GM19463 (cell line): ENCODE results near the gene MICAL3.
"Not testable (repeated sequence)": the region's sequence is repeated elsewhere in the genome, so short reads cannot be mapped to it uniquely, and the experiment has no call there.

ENCODE experiments used
- ATAC-seq: cut with Tn5 transposase; IDR thresholded peaks from one replicate; pipeline ENCODE4 v1.9.1; 2021; ENCODE audit warnings: mild to moderate bottlenecking, moderate library complexity; ENCODE audit not compliant: unreplicated experiment

Gene MICAL3

GRCh38 chr22:17939579-17939978 is 84.8 kb downstream of the MICAL3 start:
- no peak for ATAC-seq

GRCh38 chr22:17939011-17939410 is 85.3 kb downstream of the MICAL3 start:
- no peak for ATAC-seq

- ATAC-seq: no peak
Observed at GRCh38 chr22:17938484-17938924, 85.9 kb downstream of the MICAL3 start.

GRCh38 chr22:17932457-17932856 is 91.9 kb downstream of the MICAL3 start:
- not testable (repeated sequence) for ATAC-seq

GRCh38 chr22:17931400-17931825 is 92.9 kb downstream of the MICAL3 start:
- no peak for ATAC-seq

GRCh38 chr22:17930455-17931313 is 93.7 kb downstream of the MICAL3 start:
- no peak for ATAC-seq

GRCh38 chr22:17929909-17930308 is 94.5 kb downstream of the MICAL3 start:
- ATAC-seq: no peak

- no peak for ATAC-seq
Observed at GRCh38 chr22:17928391-17928790, 96.0 kb downstream of the MICAL3 start.

GRCh38 chr22:17927062-17927461 is 97.3 kb downstream of the MICAL3 start:
- ATAC-seq: no peak

GRCh38 chr22:17926516-17926915 is 97.8 kb downstream of the MICAL3 start:
- ATAC-seq: no peak

- ATAC-seq: no peak
Observed at GRCh38 chr22:17925431-17925841, 98.9 kb downstream of the MICAL3 start.

- ATAC-seq: no peak
Observed at GRCh38 chr22:17924735-17925364, 99.5 kb downstream of the MICAL3 start.

GRCh38 chr22:17924076-17924475 is 100.3 kb downstream of the MICAL3 start:
- ATAC-seq: no peak

- ATAC-seq: no peak
Observed at GRCh38 chr22:17922925-17923903, 101.1 kb downstream of the MICAL3 start.

- ATAC-seq: no peak
Observed at GRCh38 chr22:17921871-17922821, 102.2 kb downstream of the MICAL3 start.

GRCh38 chr22:17920992-17921650 is 103.2 kb downstream of the MICAL3 start:
- ATAC-seq: no peak

- ATAC-seq: no peak
Observed at GRCh38 chr22:17920145-17920605, 104.2 kb downstream of the MICAL3 start.

GRCh38 chr22:17919276-17920144 is 104.9 kb downstream of the MICAL3 start:
- ATAC-seq: no peak
